Fibroblast of skin of right biceps (primary cell): ENCODE results near the gene CTBP1.

Source experiments
- DNase-seq: peaks from one replicate; pipeline ENCODE4 v3.0.0-alpha.2; 2013

The CTBP1 gene

GRCh38 chr4:1279253-1279652, 30.3 kb upstream of the CTBP1 start:
- no peak for DNase-seq

GRCh38 chr4:1277667-1278665, 29.0 kb upstream of the CTBP1 start:
- peak; percentile 12 for DNase-seq

DNA sequence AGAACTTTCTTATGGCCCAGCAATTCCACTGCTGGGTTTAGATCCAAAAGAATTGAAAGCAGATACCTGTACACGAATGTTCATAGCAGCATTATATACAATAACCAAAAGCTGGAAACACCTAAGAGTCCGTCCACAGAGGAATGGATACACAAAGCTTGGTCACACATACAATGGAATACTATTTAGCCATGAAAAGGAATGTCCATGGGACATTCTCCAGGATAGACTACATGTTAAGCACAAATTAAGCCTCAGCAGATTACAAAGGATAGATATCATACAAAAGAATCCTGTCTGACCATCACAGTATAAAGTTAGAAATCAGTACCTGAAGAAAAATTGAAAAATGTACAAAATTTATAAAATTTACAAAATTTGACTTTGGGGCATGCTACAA, 28.1 kb upstream of the CTBP1 start:
- no peak for DNase-seq

GRCh38 chr4:1274871-1275270, 25.9 kb upstream of the CTBP1 start:
- DNase-seq, result peak; percentile 45

- no peak for DNase-seq
Measured at GRCh38 chr4:1271686-1272085, 22.8 kb upstream of the CTBP1 start.

DNA sequence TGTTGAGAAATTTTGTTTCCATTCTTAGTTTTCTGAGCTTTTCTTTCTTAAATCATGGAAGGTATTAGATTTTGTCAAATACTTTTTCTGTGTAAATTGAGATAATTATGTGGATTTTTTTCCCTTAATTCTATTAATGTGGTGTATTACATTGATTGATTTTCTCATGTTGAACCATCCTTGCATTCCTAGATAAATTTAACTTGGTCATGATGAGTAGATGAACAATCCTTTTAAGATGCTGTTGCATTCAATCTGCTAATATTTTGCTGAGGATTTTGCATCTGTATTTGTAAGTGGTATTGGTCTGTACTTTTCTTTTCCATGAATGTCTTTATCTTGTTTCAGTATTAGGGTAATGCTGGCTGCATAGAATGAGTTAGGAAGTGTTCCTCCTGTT, 20.3 kb upstream of the CTBP1 start:
- DNase-seq, result no peak

DNA sequence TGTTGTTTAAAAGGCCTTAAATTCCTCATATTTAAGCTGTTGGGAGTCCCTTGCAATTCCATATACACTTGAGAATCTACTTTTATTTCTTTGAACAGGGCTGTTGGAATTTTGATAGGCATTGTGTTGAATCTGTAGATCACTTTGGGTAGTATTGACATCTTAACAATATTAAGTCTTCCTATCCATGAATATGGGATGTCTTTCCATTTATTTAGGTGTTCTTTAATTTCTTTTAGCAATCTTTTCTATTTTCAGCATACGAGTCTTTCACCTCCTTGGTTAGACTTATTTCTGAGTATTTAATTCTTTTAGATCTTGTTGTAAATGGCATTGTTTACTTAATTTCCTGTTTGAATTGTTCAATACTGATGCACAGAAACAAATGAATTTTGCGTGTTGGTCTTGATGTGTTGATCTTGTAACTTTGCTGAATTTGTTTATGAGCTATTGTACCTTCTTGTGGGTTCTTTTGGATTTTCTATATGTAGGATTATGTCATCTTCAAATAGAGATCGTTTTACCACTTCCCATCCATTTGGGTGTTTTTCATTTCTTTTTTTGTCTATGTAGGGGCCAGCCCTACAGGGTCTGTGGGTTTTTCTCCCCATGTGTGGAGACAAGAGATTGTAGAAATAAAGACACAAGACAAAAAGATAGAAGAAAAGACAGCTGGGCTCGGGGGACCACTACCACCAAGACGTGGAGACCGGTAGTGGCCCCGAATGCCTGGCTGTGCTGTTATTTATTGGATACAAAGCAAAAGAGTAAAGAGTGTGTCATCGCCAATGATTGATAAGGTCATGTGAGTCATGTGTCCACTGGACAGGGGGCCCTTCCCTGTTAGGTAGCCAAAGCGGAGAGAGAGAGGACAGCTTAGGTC, 18.2 kb upstream of the CTBP1 start:
- DNase-seq, result no peak

- no peak for DNase-seq
Measured at GRCh38 chr4:1265351-1265750, 16.4 kb upstream of the CTBP1 start.

DNA sequence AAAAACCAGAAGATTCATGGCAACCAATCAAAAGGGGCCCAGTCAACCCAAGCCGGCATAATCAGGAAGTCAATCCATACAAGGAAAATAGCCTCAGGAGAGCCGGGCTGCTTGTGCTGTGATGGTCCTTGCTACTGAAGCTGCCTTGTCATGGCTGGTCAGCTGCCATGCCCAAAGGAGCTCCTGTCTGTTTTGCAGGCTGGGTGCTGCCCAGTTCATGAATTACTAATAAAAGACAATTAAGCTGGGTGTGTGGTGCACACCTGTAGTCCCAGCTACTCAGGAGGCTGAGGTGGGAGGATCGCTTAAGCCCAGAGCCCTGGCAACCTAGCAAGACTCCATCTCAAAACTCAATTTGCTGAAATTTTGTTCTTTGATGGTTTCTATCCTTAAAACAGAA, 16.0 kb upstream of the CTBP1 start:
- no peak for DNase-seq

DNA sequence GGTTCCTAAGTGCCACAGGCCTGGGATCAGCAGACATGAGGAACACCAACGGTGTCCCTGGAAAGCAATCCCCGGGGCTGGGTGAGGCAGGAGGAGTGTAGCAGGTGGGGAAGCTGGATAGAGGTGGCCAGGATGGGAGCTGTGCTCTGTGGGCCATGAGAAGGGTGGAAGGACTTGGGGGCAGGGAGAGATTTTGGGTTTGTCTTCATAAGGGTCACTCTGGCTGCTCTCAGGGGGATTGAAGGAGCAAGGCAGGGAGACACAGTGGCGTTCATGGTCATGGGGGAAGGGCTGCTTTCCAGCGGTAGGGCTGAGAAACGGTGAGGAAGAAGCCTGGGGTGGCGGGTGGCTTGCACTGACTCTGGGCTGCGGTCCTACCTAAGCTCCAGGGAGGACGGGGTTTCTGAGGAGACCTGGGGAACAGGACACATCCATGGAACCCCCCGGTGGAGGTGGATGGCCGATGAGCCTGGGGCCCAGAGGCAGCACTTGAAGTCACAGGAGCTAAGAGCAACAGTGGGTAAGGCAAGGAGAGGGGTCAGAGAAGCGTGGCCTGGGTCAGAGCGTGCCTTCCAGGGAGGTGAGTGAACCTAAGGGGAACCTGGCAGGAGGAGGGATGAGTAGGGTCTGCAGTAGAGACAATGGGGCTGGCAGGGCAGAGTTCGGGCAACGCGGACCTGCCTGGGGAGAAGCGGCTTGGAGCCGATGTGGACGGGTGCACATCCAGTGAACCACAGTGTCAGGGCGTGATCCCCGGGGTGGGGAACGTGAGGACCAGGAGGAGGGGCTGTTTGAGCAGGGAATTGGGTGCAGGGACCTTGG, 12.4 kb upstream of the CTBP1 start:
- DNase-seq, result no peak

- no peak for DNase-seq
Measured at GRCh38 chr4:1260418-1261106, 11.6 kb upstream of the CTBP1 start.

DNA sequence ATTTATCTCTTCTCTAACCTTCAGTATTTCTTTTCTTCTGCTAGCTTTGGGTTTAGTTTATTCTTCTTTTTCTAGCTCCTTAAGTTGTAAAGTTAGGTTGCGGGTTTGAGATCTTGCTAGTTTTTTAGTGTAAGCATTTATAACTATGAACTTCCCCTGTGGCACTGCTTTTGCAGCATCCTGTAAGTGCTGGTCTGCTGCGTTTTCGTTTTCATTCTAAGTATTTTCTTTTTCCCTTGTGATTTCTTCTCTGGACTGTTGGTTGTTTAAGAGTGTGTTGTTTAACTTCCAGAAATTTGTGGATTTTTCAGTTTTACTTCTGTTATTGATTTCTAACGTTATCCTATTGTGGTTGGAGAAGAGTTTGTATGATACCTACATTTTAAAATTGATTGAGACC, 11.0 kb upstream of the CTBP1 start:
- no peak for DNase-seq

- no peak for DNase-seq
Measured at GRCh38 chr4:1258457-1258856, 9.5 kb upstream of the CTBP1 start.

- DNase-seq, result no peak
Measured at GRCh38 chr4:1255699-1256098, 6.8 kb upstream of the CTBP1 start.

DNA sequence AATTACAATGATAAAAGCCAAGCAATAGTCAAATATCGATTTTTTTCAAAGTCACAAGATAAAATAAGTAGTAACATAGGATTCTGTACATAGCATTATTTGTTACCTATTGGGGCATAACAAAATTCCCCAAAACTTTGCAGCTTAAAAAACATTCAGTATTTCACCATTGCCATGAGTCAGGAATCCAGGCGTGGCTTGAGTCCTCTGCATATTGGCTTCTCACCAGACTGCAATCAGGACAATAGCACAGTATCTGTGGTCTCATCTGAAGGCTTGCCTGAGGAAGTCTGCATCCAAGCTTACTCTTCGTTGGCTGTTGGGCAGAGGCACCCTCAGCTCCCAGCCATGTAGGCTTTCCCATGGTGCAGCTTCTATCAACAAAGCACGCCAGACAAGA, 6.2 kb upstream of the CTBP1 start:
- peak; percentile 7 for DNase-seq

DNA sequence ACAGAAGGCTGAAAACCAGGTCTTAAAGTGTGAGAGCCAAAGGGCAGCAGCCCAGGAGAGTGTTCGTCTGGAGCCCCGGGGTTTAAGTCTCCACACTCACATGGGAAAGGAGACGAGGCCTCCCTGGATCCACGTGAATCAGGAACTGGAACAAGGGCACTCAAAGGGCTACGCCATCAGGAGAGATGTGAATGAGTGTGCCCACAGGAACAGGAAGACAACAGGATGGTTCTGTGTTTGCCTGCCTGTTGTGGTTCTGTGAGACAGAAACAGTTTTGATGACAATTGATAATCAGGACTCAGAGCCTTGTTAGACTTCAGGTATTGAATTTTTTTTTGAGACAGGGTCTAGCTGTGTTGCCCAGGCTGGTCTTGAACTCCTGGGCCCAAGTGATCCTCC, 4.9 kb upstream of the CTBP1 start:
- no peak for DNase-seq

DNA sequence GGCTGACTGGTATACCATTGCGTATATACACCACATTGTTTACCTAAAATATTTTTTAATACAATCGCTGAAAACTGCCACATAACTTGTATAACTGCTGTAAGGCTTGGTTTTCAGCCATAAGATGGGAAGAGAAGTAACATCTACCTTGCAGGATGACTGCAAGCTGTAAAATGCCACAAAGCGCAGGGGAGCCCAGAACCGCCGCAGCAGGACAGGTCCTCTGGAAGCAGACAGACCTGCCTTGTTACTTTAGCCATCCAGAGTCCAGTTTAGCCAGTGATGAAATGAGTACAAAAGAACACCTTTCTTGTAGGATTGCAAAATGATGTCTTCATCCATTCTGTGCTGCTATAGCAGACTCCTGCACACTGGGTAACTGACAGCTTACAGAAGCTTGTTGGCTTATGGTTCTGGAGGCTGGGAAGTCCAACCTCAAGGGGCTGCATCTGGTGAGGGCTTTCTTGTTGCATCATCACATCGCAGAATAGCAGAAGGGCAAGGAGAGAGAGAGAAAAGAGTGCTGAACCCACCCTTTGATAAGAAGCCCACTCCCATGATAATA, 4.1 kb upstream of the CTBP1 start:
- no peak for DNase-seq

DNA sequence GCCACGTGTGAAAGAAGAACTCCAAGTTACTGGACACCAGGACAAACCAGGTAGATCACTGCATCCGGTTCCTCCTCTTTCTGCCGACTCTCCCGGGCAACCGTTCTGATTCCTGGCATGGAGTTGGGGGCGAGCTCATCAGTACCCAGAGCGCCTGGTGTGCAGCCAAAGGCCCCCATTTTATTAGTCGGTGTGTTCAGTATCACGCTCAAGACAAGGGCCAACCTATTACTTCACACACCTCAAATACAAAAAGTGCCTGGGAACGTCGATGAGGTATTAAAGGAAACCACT, 2.8 kb upstream of the CTBP1 start:
- no peak for DNase-seq

GRCh38 chr4:1250921-1251772, 2.2 kb upstream of the CTBP1 start:
- DNase-seq, result no peak

DNA sequence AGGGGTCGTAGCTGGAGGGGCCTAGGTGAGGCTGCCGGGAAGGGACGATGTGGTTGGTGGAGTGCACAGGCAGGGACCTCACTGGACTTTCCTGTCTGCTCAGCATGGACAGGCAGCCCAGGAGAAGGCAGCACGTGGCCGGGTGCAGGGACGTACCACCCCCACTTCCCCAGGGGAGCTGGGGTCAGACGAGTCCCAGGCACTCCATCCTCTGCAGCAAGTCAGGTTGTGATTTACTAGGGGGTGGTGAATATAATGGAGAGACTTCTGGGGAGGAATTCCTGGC, 1.5 kb upstream of the CTBP1 start:
- no peak for DNase-seq

- DNase-seq, result peak; percentile 54
Measured at GRCh38 chr4:1249731-1250526, 999 bp upstream of the CTBP1 start.
